Upper lobe of right lung (tissue), 1 donor: ENCODE data around the gene PKMYT1. TPM values are rescaled to one million over a fixed set of nuclear protein-coding genes. Genes with fewer than 3 reads are reported as not detected.

Experiments
- ATAC-seq: fragments of 200-7000 bp; cut with Tn5 transposase; one replicate; pipeline ENCODE4 v1.9.1; 2020; ENCODE audit warnings: mild to moderate bottlenecking, moderate library complexity
- DNase-seq: peaks from one replicate; pipeline ENCODE4 v3.0.0-alpha.2; 2020
- H3K27ac ChIP-seq: fragments of 200-600 bp; one replicate; pipeline ENCODE4 v1.8.0; 2022
- H3K27me3 ChIP-seq: fragments of 200-600 bp; one replicate; pipeline ENCODE4 v1.8.0; 2022; ENCODE audit warnings: mild to moderate bottlenecking
- H3K36me3 ChIP-seq: fragments of 200-600 bp; one replicate; pipeline ENCODE4 v1.8.0; 2022
- H3K4me1 ChIP-seq: fragments of 200-600 bp; one replicate; pipeline ENCODE4 v1.8.0; 2022
- H3K4me3 ChIP-seq: fragments of 200-600 bp; one replicate; pipeline ENCODE4 v1.8.0; 2022; ENCODE audit warnings: mild to moderate bottlenecking
- H3K9me3 ChIP-seq: fragments of 200-600 bp; one replicate; pipeline ENCODE4 v1.8.0; 2022
- CTCF ChIP-seq: fragments of 200-600 bp; IDR thresholded peaks from one replicate; pipeline ENCODE4 v1.8.0; 2022; ENCODE audit warnings: antibody characterized with exemption
- intact Hi-C: fragments of 100-400 bp; cut with DNase I; formaldehyde crosslinking; loops from one replicate; pipeline ENCODE4 v1.11.0; 2022
- long read RNA-seq: library from polyadenylated mRNA; unstranded; transcript quantifications from one replicate; pipeline ENCODE4 v2.0.0, GENCODE V29; 2021
- total RNA-seq: library from RNA; stranded (reverse); fragmentation: NEBNext Ultra II Directional; extraction: Animal tissue kit (Norgen Biotek cat#: 25700); gene quantifications from one replicate; pipeline ENCODE4 v1.2.1, GENCODE V29; 2021
- donor health status: DM: no; HTN: yes; CAD: no; lungs with severe emphysema.

The PKMYT1 gene
- 3.8 TPM for total RNA-seq
- long read RNA-seq, partial matches to known transcripts: 0 of 2 reads
- long read RNA-seq, other reads (novel, unspliced or antisense): 0 of 2 reads

- intact Hi-C loops: no loop called here
- H3K27ac ChIP-seq: peak within 1 kb of the TSS; percentile 98
- peak; percentile 96 for DNase-seq
- ATAC-seq: peak; percentile 94
- H3K36me3 ChIP-seq: no peaks in the 10 kb centered on the region
- H3K27me3 ChIP-seq: no peaks in the 10 kb centered on the region
- no peak for TF ChIP-seq CTCF
- H3K9me3 ChIP-seq: no peaks in the 10 kb centered on the region
- peaks cover 19% of the 10 kb centered on the region for H3K4me1 ChIP-seq
- H3K4me3 ChIP-seq: peak within 1 kb of the TSS; percentile 84
These were observed at the start of gene PKMYT1 for GRCh38 chr16:2980227-2981176. Gene PKMYT1 (minus strand): TSS chr16:2980446. CDS start chr16:2979657, 789 bp downstream.

GRCh38 chr16:3029491-3030221, 49.4 kb upstream of the PKMYT1 start:
- no peak for DNase-seq
- no peak for TF ChIP-seq CTCF
- peak overlapping the region; percentile 28 for H3K4me3 ChIP-seq
- peaks cover 12% of the 10 kb centered on the region for H3K4me1 ChIP-seq
- H3K27me3 ChIP-seq: peaks cover 30% of the 10 kb centered on the region
- intact Hi-C loops: no loop called here
- peak; percentile 1 for ATAC-seq
- no peak overlapping the region for H3K27ac ChIP-seq
- H3K9me3 ChIP-seq: no peaks in the 10 kb centered on the region
- peaks cover 14% of the 10 kb centered on the region for H3K36me3 ChIP-seq

DNA sequence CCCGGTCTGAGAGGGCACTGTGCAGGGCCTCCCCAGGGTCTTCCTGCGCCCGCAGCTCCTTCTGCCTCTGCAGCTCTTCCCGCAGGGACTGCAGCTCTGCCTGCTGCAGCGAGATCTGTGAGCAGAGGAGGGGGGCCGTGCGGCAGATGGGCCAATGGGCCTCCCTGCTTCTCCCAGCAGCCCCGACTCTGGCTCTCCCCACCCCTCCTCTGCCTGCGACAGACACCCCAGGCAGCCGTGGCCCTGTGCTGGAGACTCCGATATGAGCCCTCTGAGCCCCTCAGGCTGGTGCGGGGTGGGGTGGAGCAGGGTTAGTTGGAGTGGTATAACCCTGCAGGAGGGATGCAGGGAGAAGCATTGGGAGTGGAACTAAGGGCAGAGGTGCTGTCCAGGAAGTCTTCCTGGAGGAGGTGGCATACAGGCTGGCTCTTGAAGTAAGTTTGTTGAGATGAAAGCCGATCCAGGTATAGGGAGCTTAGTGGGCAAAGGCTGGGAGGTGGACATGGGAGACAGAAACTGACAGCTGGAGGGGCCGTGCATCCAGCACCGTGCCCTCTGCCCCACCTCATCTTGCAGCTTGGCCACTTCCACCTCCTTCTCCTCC, 48.6 kb upstream of the PKMYT1 start:
- intact Hi-C loops: no loop called here
- DNase-seq: no peak
- no peak for TF ChIP-seq CTCF
- Histone ChIP-seq H3K9me3 (no peaks in the 10 kb centered on the region), H3K36me3 (peaks cover 14% of the 10 kb centered on the region), H3K27me3 (peaks cover 30% of the 10 kb centered on the region), H3K4me1 (peaks cover 16% of the 10 kb centered on the region), H3K4me3 (no peak overlapping the region), H3K27ac (no peak overlapping the region)
- ATAC-seq: no peak

DNA sequence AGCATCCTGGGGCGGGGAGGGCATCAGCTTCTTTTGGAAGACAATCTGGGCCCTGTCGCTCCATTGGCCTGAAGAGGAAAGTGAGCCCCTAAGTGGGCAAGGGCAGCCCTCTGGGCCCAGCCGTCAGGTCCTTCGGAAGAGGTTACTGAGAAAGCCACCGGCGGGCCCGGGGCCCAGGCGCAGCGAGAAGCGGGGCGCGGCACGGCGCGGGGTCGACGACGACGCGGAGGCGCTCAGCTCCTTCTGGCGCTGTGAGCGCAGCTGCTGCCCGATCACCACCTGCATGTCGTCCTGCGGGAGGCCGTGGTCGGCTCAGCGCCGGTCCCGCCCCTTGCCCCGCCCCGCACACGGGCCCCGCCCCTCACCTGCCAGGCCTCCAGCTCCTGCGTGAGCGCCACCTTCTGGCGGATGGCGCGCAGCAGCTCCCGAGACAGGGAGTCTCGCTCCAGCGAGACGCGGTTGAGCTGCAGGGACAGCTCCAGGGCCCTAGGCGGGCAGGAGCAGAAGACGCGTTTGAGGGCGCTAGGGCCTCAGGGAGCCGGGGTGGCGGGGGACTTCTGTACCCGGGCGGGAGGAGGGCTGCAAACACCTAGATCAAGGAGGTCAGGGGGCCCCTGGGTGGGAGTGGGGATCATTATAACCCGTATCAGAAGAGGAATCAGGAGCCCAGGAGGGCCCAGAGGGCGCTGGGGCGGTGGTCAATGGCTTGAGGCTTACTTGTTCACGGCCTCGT, 47.9 kb upstream of the PKMYT1 start:
- TF ChIP-seq CTCF: peak; percentile 72
- no peak overlapping the region for H3K27ac ChIP-seq
- peaks cover 14% of the 10 kb centered on the region for H3K36me3 ChIP-seq
- no peaks in the 10 kb centered on the region for H3K9me3 ChIP-seq
- ATAC-seq: peak; percentile 79
- DNase-seq: peak; percentile 93
- H3K4me3 ChIP-seq: no peak overlapping the region
- peaks cover 30% of the 10 kb centered on the region for H3K27me3 ChIP-seq
- intact Hi-C loops: no loop called here
- peaks cover 20% of the 10 kb centered on the region for H3K4me1 ChIP-seq

GRCh38 chr16:3027489-3027795, 47.2 kb upstream of the PKMYT1 start:
- no peak overlapping the region for H3K27ac ChIP-seq
- H3K9me3 ChIP-seq: no peaks in the 10 kb centered on the region
- intact Hi-C loops: no loop called here
- peaks cover 27% of the 10 kb centered on the region for H3K4me1 ChIP-seq
- DNase-seq: no peak
- peaks cover 14% of the 10 kb centered on the region for H3K36me3 ChIP-seq
- ATAC-seq: no peak
- H3K4me3 ChIP-seq: no peak overlapping the region
- no peak for TF ChIP-seq CTCF
- peaks cover 25% of the 10 kb centered on the region for H3K27me3 ChIP-seq
